Tibial artery (tissue), 4 donors: ENCODE data around the gene KNG1.
"Not testable (repeated sequence)": the region's sequence is repeated elsewhere in the genome, so short reads cannot be mapped to it uniquely, and the experiment has no call there.

Experiments used
- DNase-seq, 2 donors: peaks; one replicate each; pipeline ENCODE4 v3.0.0-alpha.2; 2019
- H3K27ac ChIP-seq, 2 donors: fragments of 200-600 bp; sonication (generic) in 1 of 2; 1 replicate in 1 of 2; 2 replicates in 1 of 2; pipeline ENCODE4 v1.5.1; 2018 to 2019; ENCODE audit warnings: mild to moderate bottlenecking in 1 of 2
- H3K27me3 ChIP-seq, 2 donors: fragments of 200-600 bp; sonication (generic) in 1 of 2; one replicate each; pipeline versions ENCODE4 v1.5.1 to v1.6.0; 2016 to 2019
- H3K36me3 ChIP-seq, 3 donors: fragments of 200-600 bp; sonication (generic) in 2 of 3; one replicate each; pipeline ENCODE4 v1.5.1; 2016 to 2019; ENCODE audit warnings: mild to moderate bottlenecking in 2 of 3
- H3K4me1 ChIP-seq, 4 donors: fragments of 200-600 bp; sonication (generic) in 2 of 4; 1 replicate in 3 of 4; 2 replicates in 1 of 4; pipeline ENCODE4 v1.5.1; 2016 to 2019
- H3K4me3 ChIP-seq, 2 donors: fragments of 200-600 bp; sonication (generic) in 1 of 2; 1 replicate in 1 of 2; 2 replicates in 1 of 2; pipeline ENCODE4 v1.5.1; 2018 to 2019; ENCODE audit warnings: mild to moderate bottlenecking in 2 of 2
- H3K9me3 ChIP-seq, 3 donors: fragments of 200-600 bp; sonication (generic) in 1 of 3; one replicate each; pipeline ENCODE4 v1.5.1; 2016 to 2019
- CTCF ChIP-seq, 2 experiments: fragments of 200-600 bp in 1 of 2; fragments of 450-650 bp in 1 of 2; IDR thresholded peaks; one replicate each; pipeline ENCODE4 v1.5.1; 2017 to 2019; ENCODE audit warnings: antibody characterized with exemption in 2 of 2, mild to moderate bottlenecking in 1 of 2, moderate library complexity in 1 of 2
- intact Hi-C: fragments of 100-400 bp; cut with DNase I; formaldehyde crosslinking; loops from one replicate; pipeline ENCODE4 v1.15.0; 2023; ENCODE audit warnings: low total_unique reads

Gene KNG1

GRCh38 chr3:186678604-186679003, 38.6 kb upstream of the KNG1 start:
- Histone ChIP-seq H3K4me1 (no peaks in the 10 kb centered on the region), H3K27me3 (peaks cover 0 to 15% of the 10 kb centered on the region in 2 donors), H3K4me3 (no peak overlapping the region), H3K9me3 (no peaks in the 10 kb centered on the region), H3K27ac (no peak overlapping the region), H3K36me3 (no peaks in the 10 kb centered on the region)
- TF ChIP-seq CTCF (IDR thresholded peaks at IDR 0.05): no peak
- no peak for DNase-seq
- intact Hi-C loops: no loop called here

- no peak for TF ChIP-seq CTCF (IDR thresholded peaks at IDR 0.05)
- H3K4me1 ChIP-seq: no peaks in the 10 kb centered on the region
- H3K36me3 ChIP-seq: no peaks in the 10 kb centered on the region
- no peak for DNase-seq
- no peak overlapping the region for H3K27ac ChIP-seq
- no peaks in the 10 kb centered on the region for H3K9me3 ChIP-seq
- H3K4me3 ChIP-seq: no peak overlapping the region
- intact Hi-C loops: no loop called here
- H3K27me3 ChIP-seq: peaks cover 0 to 20% of the 10 kb centered on the region in 2 donors
Measured at GRCh38 chr3:186679151-186679550, 38.0 kb upstream of the KNG1 start.

- Histone ChIP-seq H3K4me1 (no peaks in the 10 kb centered on the region), H3K9me3 (no peaks in the 10 kb centered on the region), H3K4me3 (no peak overlapping the region), H3K27ac (no peak overlapping the region), H3K36me3 (no peaks in the 10 kb centered on the region), H3K27me3 (peaks cover 0 to 22% of the 10 kb centered on the region in 2 donors)
- intact Hi-C loops: no loop called here
- DNase-seq: no peak
- no peak for TF ChIP-seq CTCF (IDR thresholded peaks at IDR 0.05)
Measured at GRCh38 chr3:186680869-186681268, 36.3 kb upstream of the KNG1 start.

GRCh38 chr3:186682812-186683211, 34.3 kb upstream of the KNG1 start:
- intact Hi-C loops: no loop called here
- H3K27ac ChIP-seq: no peak overlapping the region
- TF ChIP-seq CTCF (IDR thresholded peaks at IDR 0.05): no peak
- H3K4me1 ChIP-seq: no peaks in the 10 kb centered on the region
- no peak overlapping the region for H3K4me3 ChIP-seq
- peaks cover 0 to 28% of the 10 kb centered on the region in 2 donors for H3K27me3 ChIP-seq
- no peaks in the 10 kb centered on the region for H3K9me3 ChIP-seq
- no peaks in the 10 kb centered on the region for H3K36me3 ChIP-seq
- DNase-seq: no peak

- H3K4me3 ChIP-seq: no peak overlapping the region
- H3K27me3 ChIP-seq: peaks cover 0 to 32% of the 10 kb centered on the region in 2 donors
- no peak for TF ChIP-seq CTCF (IDR thresholded peaks at IDR 0.05)
- no peak for DNase-seq
- no peaks in the 10 kb centered on the region for H3K9me3 ChIP-seq
- intact Hi-C loops: no loop called here
- H3K27ac ChIP-seq: no peak overlapping the region
- no peaks in the 10 kb centered on the region for H3K4me1 ChIP-seq
- no peaks in the 10 kb centered on the region for H3K36me3 ChIP-seq
Measured at GRCh38 chr3:186683979-186684378, 33.2 kb upstream of the KNG1 start.

GRCh38 chr3:186686475-186686874, 30.7 kb upstream of the KNG1 start:
- intact Hi-C loops, H3K9me3 ChIP-seq, DNase-seq, H3K27ac ChIP-seq, H3K4me3 ChIP-seq, H3K4me1 ChIP-seq, H3K36me3 ChIP-seq: not testable (repeated sequence)
- H3K27me3 ChIP-seq: peaks cover 0 to 31% of the 10 kb centered on the region in 2 donors
